ENCODE data around the gene KDM3B. TPM values are rescaled to one million over a fixed set of nuclear protein-coding genes. Genes with fewer than 3 reads are reported as not detected.

KDM3B gene
- total RNA-seq, 6 experiments from 2014 or later, result 13.7 to 19.7 (median 18.3) TPM

DNA sequence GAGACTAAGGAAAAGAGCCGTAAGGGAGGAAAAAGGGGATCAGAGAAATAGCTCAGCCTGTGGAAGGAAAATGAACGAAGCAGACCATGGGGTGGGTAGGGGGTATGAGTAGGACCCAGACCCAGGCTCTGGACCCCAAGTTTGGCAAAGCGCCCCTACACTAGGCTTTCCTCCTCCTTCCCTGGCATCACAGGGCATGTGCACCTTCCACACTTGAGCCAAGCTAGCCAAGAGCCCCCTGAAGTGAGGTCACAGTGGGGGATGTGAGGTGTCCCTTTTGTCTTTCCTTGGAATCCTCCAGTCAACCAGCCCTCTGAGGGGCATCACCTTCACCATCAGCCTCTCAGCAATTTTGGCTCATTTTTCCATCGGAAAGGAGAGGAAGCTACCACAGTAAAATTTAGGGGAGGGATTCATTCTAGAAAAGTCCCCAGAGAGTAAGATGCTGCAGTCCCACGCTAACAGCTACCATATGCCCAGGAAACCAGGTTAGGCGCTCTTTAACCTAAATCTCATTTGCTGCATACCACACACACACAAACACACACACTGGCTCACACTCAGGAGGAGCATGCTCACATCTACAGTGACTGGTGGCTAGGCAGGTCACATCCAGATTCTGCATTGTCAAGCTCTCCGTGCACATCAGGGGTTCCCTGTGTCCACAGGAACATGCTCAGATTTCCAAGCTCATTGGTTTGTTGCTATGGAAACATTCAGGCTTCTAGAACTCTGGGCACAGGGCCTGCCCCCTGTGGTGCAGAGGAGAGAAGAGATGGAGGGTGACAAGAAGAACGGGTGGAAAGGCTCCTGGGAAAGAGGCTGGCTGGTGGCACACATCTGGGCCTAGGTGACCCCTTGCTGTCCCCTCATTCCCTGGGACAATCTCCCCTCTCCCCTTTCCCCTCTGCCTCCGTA lies 96.3 kb downstream of the KDM3B start:
- WGBS (ENCODE audit: insufficient coverage, low coverage, low lambda C conversion rate, missing lambda C conversion rate), result 64% methylated on average over 6 of the region's 9 CpGs
- no peak overlapping the region for H3K27ac ChIP-seq
- no peaks in the 10 kb centered on the region for H3K36me3 ChIP-seq
- no peaks in the 10 kb centered on the region for H3K27me3 ChIP-seq
- H3K4me3 ChIP-seq, result no peak overlapping the region
- H3K9me3 ChIP-seq, result no peaks in the 10 kb centered on the region
- peaks cover 0 to 6% (median 0%) of the 10 kb centered on the region in 4 donors for H3K4me1 ChIP-seq
- ATAC-seq (no peak), DNase-seq (no peak)
- intact Hi-C loops (cut with DNase I), result loop anchor here in 1 of 2 donors (10.0 kb wide), 1 partner anchor 106 kb away; no protein-coding TSS in a partner anchor
- no peak for TF ChIP-seq POLR2A (IDR thresholded peaks at IDR 0.05)
- TF ChIP-seq, protein P1, sequence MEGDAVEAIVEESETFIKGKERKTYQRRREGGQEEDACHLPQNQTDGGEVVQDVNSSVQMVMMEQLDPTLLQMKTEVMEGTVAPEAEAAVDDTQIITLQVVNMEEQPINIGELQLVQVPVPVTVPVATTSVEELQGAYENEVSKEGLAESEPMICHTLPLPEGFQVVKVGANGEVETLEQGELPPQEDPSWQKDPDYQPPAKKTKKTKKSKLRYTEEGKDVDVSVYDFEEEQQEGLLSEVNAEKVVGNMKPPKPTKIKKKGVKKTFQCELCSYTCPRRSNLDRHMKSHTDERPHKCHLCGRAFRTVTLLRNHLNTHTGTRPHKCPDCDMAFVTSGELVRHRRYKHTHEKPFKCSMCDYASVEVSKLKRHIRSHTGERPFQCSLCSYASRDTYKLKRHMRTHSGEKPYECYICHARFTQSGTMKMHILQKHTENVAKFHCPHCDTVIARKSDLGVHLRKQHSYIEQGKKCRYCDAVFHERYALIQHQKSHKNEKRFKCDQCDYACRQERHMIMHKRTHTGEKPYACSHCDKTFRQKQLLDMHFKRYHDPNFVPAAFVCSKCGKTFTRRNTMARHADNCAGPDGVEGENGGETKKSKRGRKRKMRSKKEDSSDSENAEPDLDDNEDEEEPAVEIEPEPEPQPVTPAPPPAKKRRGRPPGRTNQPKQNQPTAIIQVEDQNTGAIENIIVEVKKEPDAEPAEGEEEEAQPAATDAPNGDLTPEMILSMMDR (IDR thresholded peaks at IDR 0.05), result no peak

DNA sequence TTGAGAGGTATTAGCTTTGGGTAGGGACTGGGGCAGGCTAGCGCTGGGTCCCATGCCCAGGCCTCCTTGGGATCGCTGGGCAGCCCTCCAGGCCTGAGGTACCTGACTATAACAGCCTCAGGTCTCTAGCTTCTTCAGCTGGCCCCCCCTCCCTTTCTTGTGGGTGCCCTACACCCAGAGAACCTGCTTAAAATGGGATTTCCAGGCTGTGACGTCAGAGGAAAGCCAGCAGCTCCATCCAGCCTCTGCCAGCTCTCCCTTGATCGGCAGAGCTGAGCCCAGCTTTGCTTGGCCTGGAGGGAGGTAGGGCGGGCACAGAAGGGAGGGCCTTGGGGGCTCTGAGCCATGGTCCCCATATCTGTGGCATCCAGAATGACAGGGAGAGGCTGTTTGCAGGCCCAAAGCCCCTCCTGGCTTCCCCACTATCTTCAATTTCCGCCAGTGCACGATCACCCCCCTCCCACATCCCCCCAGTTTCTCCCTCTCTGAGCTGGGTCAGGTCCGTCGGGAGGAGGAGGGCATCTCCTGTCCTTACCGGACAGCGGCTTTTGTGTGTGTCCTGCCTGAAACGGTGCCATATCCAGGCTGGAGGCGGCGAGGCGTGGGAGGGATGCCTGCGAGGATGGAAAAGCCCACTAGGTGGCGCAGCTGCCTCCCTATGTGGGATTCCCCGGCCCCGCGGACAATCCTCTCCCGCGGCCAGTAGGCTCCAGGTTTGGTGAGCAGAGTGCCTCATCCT lies 97.2 kb downstream of the KDM3B start:
- Histone ChIP-seq H3K9me3 (no peaks in the 10 kb centered on the region), H3K27me3 (no peaks in the 10 kb centered on the region), H3K4me3 (no peak overlapping the region), H3K27ac (no peak overlapping the region), H3K36me3 (no peaks in the 10 kb centered on the region), H3K4me1 (peaks cover 0 to 6% (median 0%) of the 10 kb centered on the region in 4 donors)
- DNase-seq, result peak; percentile 90 to 91 (median 90)
- no peak for TF ChIP-seq POLR2A (IDR thresholded peaks at IDR 0.05)
- TF ChIP-seq, protein P1 (IDR thresholded peaks at IDR 0.05), result peak; percentile 94 to 97 (median 96)
- intact Hi-C loops (cut with DNase I), result loop anchor here (5.0 to 10.0 kb wide), 3 partner anchors 53 to 105 kb away; partner anchors contain the start of gene ETF1 (in 1 of the 2)
- 27% methylated on average over 9 of the region's 22 CpGs for WGBS (ENCODE audit: insufficient coverage, low coverage, low lambda C conversion rate, missing lambda C conversion rate)
- ATAC-seq, result peak; percentile 96 to 99 (median 99)

DNA sequence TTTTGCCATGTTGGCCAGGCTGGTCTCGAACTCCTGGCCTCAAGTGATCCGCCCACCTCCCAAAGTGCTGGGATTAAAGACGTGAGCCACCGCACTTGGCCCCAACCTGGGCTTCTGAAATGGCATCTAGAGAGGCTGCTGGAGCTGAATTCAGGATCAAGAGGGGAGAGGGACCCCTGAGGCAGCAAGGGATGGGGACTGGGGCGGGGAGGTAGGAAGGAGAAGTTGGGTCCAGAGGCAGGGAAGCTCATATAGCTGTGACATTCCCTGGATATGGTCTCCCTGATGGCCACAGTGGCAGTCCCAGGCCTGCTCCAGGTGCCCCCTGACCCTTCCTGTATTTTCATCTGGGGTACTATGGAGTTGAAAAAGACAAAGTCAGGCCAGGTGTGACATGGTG lies 98.5 kb downstream of the KDM3B start:
- Histone ChIP-seq H3K4me1 (peaks cover 0 to 6% (median 0%) of the 10 kb centered on the region in 4 donors), H3K27me3 (no peaks in the 10 kb centered on the region), H3K36me3 (no peaks in the 10 kb centered on the region), H3K27ac (no peak overlapping the region), H3K4me3 (no peak overlapping the region), H3K9me3 (no peaks in the 10 kb centered on the region)
- no peak for DNase-seq
- no peak for TF ChIP-seq POLR2A (IDR thresholded peaks at IDR 0.05)
- TF ChIP-seq, protein P1 (IDR thresholded peaks at IDR 0.05), result no peak
- 80% methylated on average over 2 of the region's 5 CpGs for WGBS (ENCODE audit: insufficient coverage, low coverage, low lambda C conversion rate, missing lambda C conversion rate)
- no peak for ATAC-seq
- intact Hi-C loops (cut with DNase I), result loop anchor here (5.0 to 10.0 kb wide), 2 partner anchors 51 to 94 kb away; partner anchors contain the start of gene ETF1 (in 1 of the 2)

DNA sequence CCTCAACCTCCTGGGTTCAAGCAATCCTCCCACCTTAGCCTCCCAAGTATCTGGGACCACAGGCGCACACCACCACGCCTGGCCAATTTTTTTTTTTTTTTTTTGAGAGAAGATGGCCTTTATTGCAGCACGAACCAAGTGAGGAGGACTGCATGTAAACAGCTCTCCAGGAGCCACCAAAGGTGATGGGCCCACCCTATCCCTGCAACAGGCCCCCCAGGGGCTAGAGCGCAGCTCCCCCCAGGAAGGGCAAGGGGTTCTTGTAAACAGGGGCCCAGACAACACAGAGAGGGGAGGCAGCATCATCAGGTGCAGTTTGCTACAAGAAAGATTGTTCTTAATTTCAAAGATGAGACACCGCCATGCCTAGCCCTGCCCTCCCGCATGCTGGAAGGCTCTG lies 100.2 kb downstream of the KDM3B start:
- Histone ChIP-seq H3K36me3 (no peaks in the 10 kb centered on the region), H3K4me3 (no peak overlapping the region), H3K27me3 (no peaks in the 10 kb centered on the region), H3K9me3 (no peaks in the 10 kb centered on the region), H3K4me1 (no peaks in the 10 kb centered on the region), H3K27ac (no peak overlapping the region)
- intact Hi-C loops (cut with DNase I), result loop anchor here (5.0 to 10.0 kb wide), 2 partner anchors 50 to 92 kb away; partner anchors contain the start of gene ETF1 (in 1 of the 2)
- DNase-seq (no peak), ATAC-seq (no peak)
- TF ChIP-seq, protein P1 (IDR thresholded peaks at IDR 0.05), result no peak
- no peak for TF ChIP-seq POLR2A (IDR thresholded peaks at IDR 0.05)
- 50% methylated on average over 3 of the region's 6 CpGs for WGBS (ENCODE audit: insufficient coverage, low coverage, low lambda C conversion rate, missing lambda C conversion rate)
